SK-MEL-5 (cell line): ENCODE results near the gene MAGEA10. TPM values are rescaled to one million over a fixed set of nuclear protein-coding genes. Genes with fewer than 3 reads are reported as not detected.

Source experiments
- DNase-seq: peaks from one replicate; pipeline ENCODE4 v3.0.0-alpha.2; 2016; ENCODE audit warnings: low read depth, low spot score
- in situ Hi-C: cut with HindIII; loops from 2 replicates; pipeline ENCODE4 v1.10.0; 2016; ENCODE audit warnings: low sequenced_read_pairs, high pct_unique_total_duplicates, low pct_unique_long_range_greater_than_20kb
- total RNA-seq: library from RNA; depleted of rRNA; stranded (reverse); fragments of >200 nt; shearing (Covaris generic); gene quantifications from 2 replicates; pipeline ENCODE4 v1.2.3, GENCODE V29; 2014; rRNA removed

Gene MAGEA10
- total RNA-seq, 1 experiment from 2014 or later, result 0.13 TPM

DNA sequence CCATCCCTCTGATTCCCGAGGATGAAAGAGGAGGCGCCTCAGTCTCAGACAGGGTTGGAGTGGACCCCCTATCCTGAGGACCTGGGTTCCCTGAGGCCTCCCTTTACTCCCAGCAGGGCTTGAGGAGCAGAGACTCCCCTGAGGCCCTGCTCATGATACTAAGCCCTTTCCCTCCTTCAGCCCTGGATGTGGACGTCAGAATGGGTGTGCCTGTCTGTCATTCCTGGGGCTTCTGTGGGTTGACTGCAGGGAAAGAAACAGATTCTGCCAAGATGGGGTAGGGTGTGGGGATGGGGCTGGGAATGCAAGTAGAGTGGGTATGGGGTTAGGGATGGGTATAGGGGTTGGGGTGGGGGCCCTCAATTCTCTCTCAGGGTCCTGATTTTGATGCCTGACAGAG, 21.1 kb downstream of the MAGEA10 start:
- in situ Hi-C loops, result no loop called here
- DNase-seq, result no peak

GRCh38 chrX:152108527-152108926, 29.9 kb downstream of the MAGEA10 start:
- no peak for DNase-seq
- in situ Hi-C loops, result no loop called here

- in situ Hi-C loops, result no loop called here
- DNase-seq, result no peak
Measured at GRCh38 chrX:152103866-152104265, 34.5 kb downstream of the MAGEA10 start.

DNA sequence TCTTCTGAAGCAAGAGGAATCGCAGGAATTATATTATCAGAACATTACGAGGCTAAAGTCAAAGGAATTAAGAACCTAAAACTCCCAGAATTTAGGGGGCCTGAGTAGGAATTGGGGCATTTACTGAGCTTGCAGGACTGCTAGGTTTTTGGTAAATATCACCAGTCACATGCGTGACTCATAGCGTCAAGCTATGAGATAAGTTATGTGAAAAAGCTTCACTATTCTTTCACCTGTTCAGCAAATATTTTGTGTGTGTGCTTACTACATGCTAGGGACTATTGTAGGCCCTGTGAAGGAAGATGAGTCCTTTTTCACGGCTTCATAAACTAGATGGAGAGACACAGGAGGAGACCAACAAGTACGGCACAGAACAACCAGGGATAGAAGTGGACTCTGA, 52.2 kb downstream of the MAGEA10 start:
- in situ Hi-C loops, result no loop called here
- DNase-seq, result no peak

Other genes starting within 250 kb of the MAGEA10 start
- 0.19 TPM in 1 of 2 replicates, not detected in the other for gene MAGEA4, start 225.7 kb downstream of the MAGEA10 start, total RNA-seq
- gene GABRE, start 163.9 kb downstream of the MAGEA10 start, total RNA-seq, result not detected in 2 replicates